GM12878 (cell line): ENCODE results near the gene CFP. TPM values are rescaled to one million over a fixed set of nuclear protein-coding genes. Genes with fewer than 3 reads are reported as not detected.

Experiments
- ATAC-seq: fragments of 200-7000 bp; cut with Tn5 transposase; 3 replicates; pipeline ENCODE4 v1.9.1; 2020; ENCODE audit warnings: mild to moderate bottlenecking, moderate library complexity
- BruUV-seq: library from RNA; stranded (reverse); fragments of 400-500 nt; replicated peaks from 2 replicates; lab custom pipeline; 2021; lab: Mats Ljungman, UMichigan
- CTCF ChIA-PET: fragments of 300-600 bp; sonication (Branson Sonifier 250); formaldehyde crosslinking; extraction: SDS; loops from one replicate; lab custom pipeline; 2021; ENCODE audit warnings: inconsistent platforms; lab: Yijun Ruan, JAX
- POLR2A ChIA-PET: fragments of 350-600 bp; formaldehyde crosslinking; extraction: SDS; loops from one replicate; lab custom pipeline; 2021; ENCODE audit warnings: inconsistent platforms; lab: Charles Lee
- RAD21 ChIA-PET: fragments of 300-600 bp; sonication (Branson Sonifier 250); formaldehyde crosslinking; loops from one replicate; lab custom pipeline; 2023; ENCODE audit warnings: antibody characterized with exemption; ENCODE audit not compliant: unreplicated experiment; lab: Charles Lee
- SMC1A ChIA-PET: fragments of 300-600 bp; sonication (Branson Sonifier 250); formaldehyde crosslinking; loops from one replicate; lab custom pipeline; 2023; ENCODE audit not compliant: unreplicated experiment, uncharacterized antibody; lab: Charles Lee
- DNase-seq: peaks from one replicate; pipeline ENCODE4 v3.0.0-alpha.2; 2011; ENCODE audit warnings: low read depth, low spot score
- FAIRE-seq: peaks from 3 replicates; lab custom pipeline; 2011; peaks lifted over from hg19 to GRCh38; lab: Jason Lieb, UNC
- H2AFZ ChIP-seq: 2 replicates; pipeline ENCODE4 v1.6.0; 2011; ENCODE audit warnings: low read depth, low read length, control low read depth; ENCODE audit not compliant: control insufficient read depth
- H3K27ac ChIP-seq: 2 replicates; pipeline ENCODE4 v1.5.1; 2011; ENCODE audit warnings: control low read depth; ENCODE audit not compliant: control insufficient read depth, insufficient read depth
- H3K27me3 ChIP-seq, 2 experiments: replicated peaks in 1 of 2; 2 replicates each; pipeline versions ENCODE4 v1.6.0 to v1.6.1; 2011; ENCODE audit warnings: low read length in 1 of 2; ENCODE audit not compliant: control insufficient read depth in 2 of 2, insufficient read depth in 2 of 2
- H3K36me3 ChIP-seq, 2 experiments: 2 replicates each; pipeline ENCODE4 v1.5.1; 2011; ENCODE audit warnings: low read length in 1 of 2; ENCODE audit not compliant: control insufficient read depth in 2 of 2, insufficient read depth in 2 of 2
- H3K4me1 ChIP-seq: 2 replicates; pipeline ENCODE4 v1.6.1; 2011; ENCODE audit warnings: mild to moderate bottlenecking, low read length, moderate library complexity, mixed read lengths; ENCODE audit not compliant: control insufficient read depth, insufficient read depth
- H3K4me2 ChIP-seq: 2 replicates; pipeline ENCODE4 v1.6.0; 2011; ENCODE audit warnings: control low read depth; ENCODE audit not compliant: control insufficient read depth, insufficient read depth
- H3K4me3 ChIP-seq: fragments of 200-600 bp; sonication (generic); 2 replicates; pipeline ENCODE4 v1.5.1; 2016
- H3K79me2 ChIP-seq: 2 replicates; pipeline ENCODE4 v1.6.0; 2011; ENCODE audit warnings: low read length; ENCODE audit not compliant: control insufficient read depth, insufficient read depth
- H3K9ac ChIP-seq: 2 replicates; pipeline ENCODE4 v1.8.0; 2011; ENCODE audit warnings: low read length, control low read depth, mixed read lengths; ENCODE audit not compliant: control insufficient read depth, insufficient read depth
- H3K9me3 ChIP-seq: replicated peaks from 3 replicates; pipeline ENCODE4 v1.5.1; 2011; ENCODE audit warnings: mild to moderate bottlenecking, low read length; ENCODE audit not compliant: control insufficient read depth, insufficient read depth
- H4K20me1 ChIP-seq: 2 replicates; pipeline ENCODE4 v1.6.0; 2011; ENCODE audit not compliant: control insufficient read depth, insufficient read depth
- CBX3 ChIP-seq: fragments of 200-600 bp; sonication (generic); IDR thresholded peaks from 2 replicates; pipeline ENCODE4 v1.6.1; 2016; ENCODE audit warnings: low read depth, borderline replicate concordance
- CEBPB ChIP-seq, 2 experiments: fragments of 150-350 bp in 1 of 2; IDR thresholded peaks; 2 replicates each; pipeline ENCODE4 v1.6.1; 2012 to 2014; ENCODE audit warnings: low read depth in 2 of 2, low read length in 2 of 2, borderline replicate concordance in 1 of 2, inconsistent platforms in 1 of 2
- EGR1 ChIP-seq, 2 experiments: IDR thresholded peaks; 1 replicate in 1 of 2; 2 replicates in 1 of 2; pipeline ENCODE4 v1.6.1; 2011 to 2012; ENCODE audit warnings: low read depth in 2 of 2, low read length in 2 of 2, borderline replicate concordance in 1 of 2, mild to moderate bottlenecking in 1 of 2, moderate library complexity in 1 of 2
- ESRRA ChIP-seq: IDR thresholded peaks from 2 replicates; pipeline ENCODE4 v1.6.1; 2012; ENCODE audit warnings: mild to moderate bottlenecking, low read length, improper control_type of control experiment
- ETV6 ChIP-seq, 2 experiments: fragments of 450-650 bp in 1 of 2; IDR thresholded peaks in 1 of 2; conservative IDR thresholded peaks in 1 of 2; 2 replicates each; pipeline ENCODE4 v1.6.1; 2014; ENCODE audit warnings: antibody characterized with exemption in 1 of 2, borderline replicate concordance in 1 of 2, low read depth in 1 of 2, mild to moderate bottlenecking in 1 of 2, moderate library complexity in 1 of 2
- IRF4 ChIP-seq: IDR thresholded peaks from 2 replicates; pipeline ENCODE4 v1.6.1; 2011; ENCODE audit warnings: low read depth, low read length
- JUND ChIP-seq: IDR thresholded peaks from 2 replicates; pipeline ENCODE4 v1.6.1; 2012; ENCODE audit warnings: low read depth, mild to moderate bottlenecking, low read length, improper control_type of control experiment, moderate library complexity
- KLF5 ChIP-seq: fragments of 450-650 bp; IDR thresholded peaks from 2 replicates; pipeline ENCODE4 v1.6.1; 2014; ENCODE audit warnings: mild to moderate bottlenecking; ENCODE audit not compliant: partially characterized antibody
- NFYB ChIP-seq: IDR thresholded peaks from 2 replicates; pipeline ENCODE4 v1.6.1; 2011; ENCODE audit warnings: low read depth, mild to moderate bottlenecking, low read length, improper control_type of control experiment, moderate library complexity; ENCODE audit not compliant: insufficient read depth
- PAX8 ChIP-seq: fragments of 450-650 bp; IDR thresholded peaks from 2 replicates; pipeline ENCODE4 v1.6.1; 2017; ENCODE audit warnings: mild to moderate bottlenecking, moderate library complexity
- PML ChIP-seq: IDR thresholded peaks from 2 replicates; pipeline ENCODE4 v1.6.1; 2012; ENCODE audit warnings: low read length, inconsistent platforms
- SRF ChIP-seq, 2 experiments: IDR thresholded peaks; 2 replicates each; pipeline ENCODE4 v1.6.1; 2011; ENCODE audit warnings: low read depth in 2 of 2, low read length in 2 of 2, mild to moderate bottlenecking in 1 of 2, moderate library complexity in 1 of 2
- SUZ12 ChIP-seq: fragments of 200-600 bp; sonication (generic); IDR thresholded peaks from one replicate; pipeline ENCODE4 v1.6.1; 2018; ENCODE audit warnings: antibody characterized with exemption, mild to moderate bottlenecking; ENCODE audit not compliant: unreplicated experiment
- YY1 ChIP-seq: IDR thresholded peaks from 2 replicates; pipeline ENCODE4 v1.6.1; 2011; ENCODE audit warnings: low read depth, mild to moderate bottlenecking, low read length
- ZBTB33 ChIP-seq: fragments of 450-650 bp; IDR thresholded peaks from 2 replicates; pipeline ENCODE4 v1.6.1; 2017; ENCODE audit warnings: mild to moderate bottlenecking
- ZNF384 ChIP-seq: IDR thresholded peaks from 2 replicates; pipeline ENCODE4 v1.6.1; 2012; ENCODE audit warnings: low read depth, mild to moderate bottlenecking, low read length, improper control_type of control experiment, borderline replicate concordance
- ZNF622 ChIP-seq: fragments of 450-650 bp; IDR thresholded peaks from 2 replicates; pipeline ENCODE4 v1.6.1; 2017; ENCODE audit warnings: mild to moderate bottlenecking, inconsistent platforms
- in situ Hi-C: fragments of 300-500 bp; cut with MboI; formaldehyde crosslinking; loops from 9 replicates; pipeline ENCODE4 v1.14.3; 2018; ENCODE audit warnings: mixed read lengths
- intact Hi-C: fragments of 100-400 bp; cut with micrococcal nuclease; formaldehyde crosslinking; loops from one replicate; pipeline ENCODE4 v1.14.2; 2022; ENCODE audit not compliant: unreplicated experiment
- polyA plus RNA-seq, 11 experiments: library from polyadenylated mRNA; depleted of rRNA in 4 of 11; unstranded in 6 of 11; stranded (reverse) in 5 of 11; fragments of >200 nt; fragmentation: Nextera tagmentation in 4 of 11; fragmentation: Illumina TruSeq in 1 of 11; extraction: Ambion mirVana in 4 of 11; extraction: Trizol in 1 of 11; gene quantifications; 1 replicate in 1 of 11; 2 replicates in 10 of 11; pipeline versions ENCODE4 v1.2.1 to v1.2.3, GENCODE V29; 2011 to 2016; ENCODE audit warnings: inconsistent platforms in 2 of 11, missing spikeins in 2 of 11, low read depth in 1 of 11
- total RNA-seq, 4 experiments: library from RNA; depleted of rRNA in 3 of 4; stranded (reverse); fragments of >200 nt in 3 of 4; fragmentation: Illumina TruSeq in 1 of 4; extraction: Trizol in 1 of 4; gene quantifications; 2 replicates each; pipeline versions ENCODE4 v1.2.1 to v1.2.3, GENCODE V29; 2013 to 2021
- TF ChIP-seq, protein P1 (sequence below): fragments of 450-650 bp; IDR thresholded peaks from 2 replicates; pipeline ENCODE4 v1.6.1; 2014; ENCODE audit warnings: mild to moderate bottlenecking
- TF ChIP-seq, protein P2 (sequence below): fragments of 150-350 bp; IDR thresholded peaks from 2 replicates; pipeline ENCODE4 v1.6.1; 2016; ENCODE audit warnings: low read depth, low read length

Gene CFP
- total and polyA plus RNA-seq, 10 of the 15 experiments (the other 5 are each of a cell fraction or from before 2014, with no cell fraction given): 0.72 to 10.1 (median 2.8) TPM

GRCh38 chrX:47612418-47612817, 17.3 kb downstream of the CFP start:
- no TSS peak for BruUV-seq
- SMC1A ChIA-PET: interaction anchor here (2.0 kb wide), 1 partner anchor 14 kb away, joined by 8 read pairs; no protein-coding TSS in a partner anchor
- no peak overlapping the region for H3K27ac ChIP-seq
- no peak for FAIRE-seq
- H4K20me1 ChIP-seq: no peaks in the 10 kb centered on the region
- ATAC-seq: no peak
- no peak overlapping the region for H3K4me3 ChIP-seq
- intact Hi-C loops: no loop called here
- no peaks in the 10 kb centered on the region for H3K27me3 ChIP-seq
- no peaks in the 10 kb centered on the region for H3K36me3 ChIP-seq
- no peak overlapping the region for H3K9ac ChIP-seq
- POLR2A ChIA-PET: no interaction called here
- no peaks in the 10 kb centered on the region for H3K4me1 ChIP-seq
- no peaks in the 10 kb centered on the region for H3K9me3 ChIP-seq
- in situ Hi-C loops: no loop called here
- CTCF ChIA-PET: interaction anchor here (0.6 kb wide), 1 partner anchor 15 kb away, joined by 3 read pairs; no protein-coding TSS in a partner anchor
- no peak for DNase-seq
- RAD21 ChIA-PET: no interaction called here
- H3K79me2 ChIP-seq: no peaks in the 10 kb centered on the region
- no peak overlapping the region for H3K4me2 ChIP-seq
- no peak overlapping the region for H2AFZ ChIP-seq
- TF ChIP-seq PML (no peak), SRF (IDR thresholded peaks at IDR 0.05; ENCODE audit: low read depth in 2 of 2, low read length in 2 of 2) (no peak), ZNF622 (no peak), JUND (no peak), PAX8 (no peak), ZBTB33 (no peak), YY1 (no peak), NFYB (no peak), CBX3 (no peak), KLF5 (no peak), IRF4 (no peak), CEBPB (IDR thresholded peaks at IDR 0.05; ENCODE audit: borderline replicate concordance in 1 of 2, low read depth in 2 of 2, low read length in 2 of 2) (no peak), ZNF384 (no peak), EGR1 (IDR thresholded peaks at IDR 0.05; ENCODE audit: borderline replicate concordance in 1 of 2, low read depth in 2 of 2, low read length in 2 of 2) (no peak), SUZ12 (no peak), ETV6 (conservative IDR thresholded peaks at IDR 0.05 in 1 of 2, IDR thresholded peaks at IDR 0.05 in 1 of 2; ENCODE audit: borderline replicate concordance in 1 of 2, low read depth in 1 of 2) (no peak), ESRRA (no peak)
- TF ChIP-seq, protein P1, sequence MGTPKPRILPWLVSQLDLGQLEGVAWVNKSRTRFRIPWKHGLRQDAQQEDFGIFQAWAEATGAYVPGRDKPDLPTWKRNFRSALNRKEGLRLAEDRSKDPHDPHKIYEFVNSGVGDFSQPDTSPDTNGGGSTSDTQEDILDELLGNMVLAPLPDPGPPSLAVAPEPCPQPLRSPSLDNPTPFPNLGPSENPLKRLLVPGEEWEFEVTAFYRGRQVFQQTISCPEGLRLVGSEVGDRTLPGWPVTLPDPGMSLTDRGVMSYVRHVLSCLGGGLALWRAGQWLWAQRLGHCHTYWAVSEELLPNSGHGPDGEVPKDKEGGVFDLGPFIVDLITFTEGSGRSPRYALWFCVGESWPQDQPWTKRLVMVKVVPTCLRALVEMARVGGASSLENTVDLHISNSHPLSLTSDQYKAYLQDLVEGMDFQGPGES: no peak
- TF ChIP-seq, protein P2, sequence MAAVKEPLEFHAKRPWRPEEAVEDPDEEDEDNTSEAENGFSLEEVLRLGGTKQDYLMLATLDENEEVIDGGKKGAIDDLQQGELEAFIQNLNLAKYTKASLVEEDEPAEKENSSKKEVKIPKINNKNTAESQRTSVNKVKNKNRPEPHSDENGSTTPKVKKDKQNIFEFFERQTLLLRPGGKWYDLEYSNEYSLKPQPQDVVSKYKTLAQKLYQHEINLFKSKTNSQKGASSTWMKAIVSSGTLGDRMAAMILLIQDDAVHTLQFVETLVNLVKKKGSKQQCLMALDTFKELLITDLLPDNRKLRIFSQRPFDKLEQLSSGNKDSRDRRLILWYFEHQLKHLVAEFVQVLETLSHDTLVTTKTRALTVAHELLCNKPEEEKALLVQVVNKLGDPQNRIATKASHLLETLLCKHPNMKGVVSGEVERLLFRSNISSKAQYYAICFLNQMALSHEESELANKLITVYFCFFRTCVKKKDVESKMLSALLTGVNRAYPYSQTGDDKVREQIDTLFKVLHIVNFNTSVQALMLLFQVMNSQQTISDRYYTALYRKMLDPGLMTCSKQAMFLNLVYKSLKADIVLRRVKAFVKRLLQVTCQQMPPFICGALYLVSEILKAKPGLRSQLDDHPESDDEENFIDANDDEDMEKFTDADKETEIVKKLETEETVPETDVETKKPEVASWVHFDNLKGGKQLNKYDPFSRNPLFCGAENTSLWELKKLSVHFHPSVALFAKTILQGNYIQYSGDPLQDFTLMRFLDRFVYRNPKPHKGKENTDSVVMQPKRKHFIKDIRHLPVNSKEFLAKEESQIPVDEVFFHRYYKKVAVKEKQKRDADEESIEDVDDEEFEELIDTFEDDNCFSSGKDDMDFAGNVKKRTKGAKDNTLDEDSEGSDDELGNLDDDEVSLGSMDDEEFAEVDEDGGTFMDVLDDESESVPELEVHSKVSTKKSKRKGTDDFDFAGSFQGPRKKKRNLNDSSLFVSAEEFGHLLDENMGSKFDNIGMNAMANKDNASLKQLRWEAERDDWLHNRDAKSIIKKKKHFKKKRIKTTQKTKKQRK: no peak
